NCI-H128 (cell line): ENCODE data around the gene SH3TC1.

Experiments used
- DNase-seq: peaks from one replicate; lab custom pipeline; 2025; ENCODE audit not compliant: unreplicated experiment; lab: John Stamatoyannopoulos, UW

SH3TC1 gene

DNA sequence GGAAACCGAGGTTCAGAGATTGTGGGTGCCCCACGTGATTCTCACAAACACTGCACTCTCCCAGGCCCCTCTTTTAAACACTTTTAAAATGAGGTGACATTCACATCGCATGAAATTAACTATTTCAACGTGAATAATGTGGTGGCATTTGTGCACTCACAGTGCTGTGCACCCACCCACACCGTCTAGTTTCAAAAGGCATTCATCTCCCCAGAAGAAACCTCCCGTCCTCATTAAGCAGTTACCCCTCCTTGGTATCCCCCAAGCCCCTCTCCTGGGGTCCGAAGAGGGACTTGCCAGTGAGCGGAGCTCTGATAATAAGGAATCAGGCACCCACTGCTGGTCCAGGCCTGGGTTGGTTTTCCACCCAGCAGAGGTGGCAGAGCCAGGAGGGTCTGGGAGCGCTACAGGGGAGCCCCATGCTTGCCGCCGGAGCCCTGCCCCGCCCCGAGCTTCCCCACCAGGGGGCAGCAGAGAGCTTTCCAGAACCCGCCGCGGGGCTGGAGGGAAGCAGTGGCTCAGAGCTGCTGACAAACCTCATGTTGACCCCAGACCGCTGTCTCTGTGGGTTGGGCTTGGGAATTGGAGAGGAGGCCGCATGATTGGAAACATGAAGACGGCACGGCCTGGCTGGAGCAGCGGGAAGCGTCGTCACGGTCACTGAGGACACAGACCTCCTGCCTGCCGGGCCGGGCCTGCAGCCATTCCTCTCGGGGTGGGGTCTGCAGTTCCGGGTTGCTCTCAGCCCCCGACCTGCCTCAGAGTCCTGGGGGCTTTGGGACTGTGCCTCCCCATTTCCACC, 43.0 kb downstream of the SH3TC1 start:
- DNase-seq, result peak; percentile 11

DNA sequence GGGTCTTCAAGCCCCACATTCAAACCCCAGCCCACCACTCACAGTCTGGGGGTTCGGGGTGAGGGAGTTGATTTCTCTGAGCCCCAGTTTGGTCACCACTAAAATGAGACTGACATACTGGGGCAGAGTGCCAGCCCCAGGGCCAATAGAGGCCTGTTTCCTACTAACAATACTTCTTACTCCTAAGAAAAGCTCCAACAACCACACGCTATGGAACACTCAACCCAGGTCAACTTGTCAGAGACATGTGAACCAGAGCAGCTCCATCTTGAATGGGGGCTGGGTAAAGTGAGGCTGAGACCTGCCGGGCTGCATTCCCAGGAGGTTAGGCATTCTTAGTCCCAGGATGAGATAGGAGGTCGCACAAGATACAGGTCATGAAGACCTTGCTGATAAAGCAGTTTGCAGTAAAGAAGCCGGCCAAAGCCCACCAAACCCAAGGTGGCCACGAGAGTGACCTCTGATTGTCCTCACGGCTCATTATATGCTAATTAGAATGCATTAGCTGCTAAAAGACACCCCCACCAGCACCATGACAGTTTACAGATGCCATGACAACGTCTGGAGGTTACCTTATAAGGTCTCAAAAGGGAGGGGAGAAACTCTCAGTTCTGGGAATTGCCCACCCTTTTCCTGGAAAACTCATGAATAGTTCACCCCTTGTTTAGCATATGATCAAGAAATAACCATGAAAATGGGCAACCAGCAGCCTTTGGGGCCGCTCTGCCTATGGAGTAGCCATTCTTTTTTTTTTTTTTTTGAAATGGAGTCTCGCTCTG, 43.9 kb downstream of the SH3TC1 start:
- no peak for DNase-seq

DNA sequence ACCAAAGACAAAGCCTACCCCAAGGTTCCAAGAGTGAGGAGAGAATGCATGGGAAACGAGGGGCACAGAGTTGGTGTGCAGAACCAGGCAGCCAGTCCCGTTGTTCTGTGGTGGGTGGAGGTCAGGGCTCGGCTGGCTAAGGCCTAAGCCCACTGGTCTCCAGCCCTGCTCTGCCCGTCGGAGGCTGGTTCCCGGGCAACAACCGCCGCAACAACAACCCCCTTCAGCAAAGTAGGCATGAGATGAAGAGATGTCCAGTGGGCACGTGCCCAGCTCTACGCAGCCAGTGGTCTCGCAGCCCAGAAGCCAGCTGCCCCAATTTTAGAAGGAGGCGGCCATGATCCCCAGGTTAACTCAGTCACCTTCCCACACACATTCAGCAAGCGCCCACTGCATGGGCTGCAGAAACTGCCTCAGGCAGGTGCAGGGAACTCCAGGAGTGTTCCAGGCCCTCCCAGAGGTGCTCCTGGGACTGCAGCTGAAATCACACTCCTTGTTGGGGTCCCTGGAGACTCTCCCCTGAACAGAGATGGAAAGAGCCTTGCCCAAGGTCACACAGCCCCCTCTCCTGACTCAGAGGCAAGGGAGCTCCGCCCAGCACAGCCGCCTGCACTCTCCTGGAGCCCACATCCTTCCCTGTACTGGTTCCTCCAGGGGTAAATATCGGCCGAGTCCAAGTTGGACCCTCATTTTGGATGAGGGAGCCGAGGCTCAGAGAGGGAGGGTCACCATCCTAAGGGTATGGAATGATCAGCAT, 45.1 kb downstream of the SH3TC1 start:
- no peak for DNase-seq

- no peak for DNase-seq
These were observed 45.9 kb downstream of the SH3TC1 start for GRCh38 chr4:8244931-8245460.

DNA sequence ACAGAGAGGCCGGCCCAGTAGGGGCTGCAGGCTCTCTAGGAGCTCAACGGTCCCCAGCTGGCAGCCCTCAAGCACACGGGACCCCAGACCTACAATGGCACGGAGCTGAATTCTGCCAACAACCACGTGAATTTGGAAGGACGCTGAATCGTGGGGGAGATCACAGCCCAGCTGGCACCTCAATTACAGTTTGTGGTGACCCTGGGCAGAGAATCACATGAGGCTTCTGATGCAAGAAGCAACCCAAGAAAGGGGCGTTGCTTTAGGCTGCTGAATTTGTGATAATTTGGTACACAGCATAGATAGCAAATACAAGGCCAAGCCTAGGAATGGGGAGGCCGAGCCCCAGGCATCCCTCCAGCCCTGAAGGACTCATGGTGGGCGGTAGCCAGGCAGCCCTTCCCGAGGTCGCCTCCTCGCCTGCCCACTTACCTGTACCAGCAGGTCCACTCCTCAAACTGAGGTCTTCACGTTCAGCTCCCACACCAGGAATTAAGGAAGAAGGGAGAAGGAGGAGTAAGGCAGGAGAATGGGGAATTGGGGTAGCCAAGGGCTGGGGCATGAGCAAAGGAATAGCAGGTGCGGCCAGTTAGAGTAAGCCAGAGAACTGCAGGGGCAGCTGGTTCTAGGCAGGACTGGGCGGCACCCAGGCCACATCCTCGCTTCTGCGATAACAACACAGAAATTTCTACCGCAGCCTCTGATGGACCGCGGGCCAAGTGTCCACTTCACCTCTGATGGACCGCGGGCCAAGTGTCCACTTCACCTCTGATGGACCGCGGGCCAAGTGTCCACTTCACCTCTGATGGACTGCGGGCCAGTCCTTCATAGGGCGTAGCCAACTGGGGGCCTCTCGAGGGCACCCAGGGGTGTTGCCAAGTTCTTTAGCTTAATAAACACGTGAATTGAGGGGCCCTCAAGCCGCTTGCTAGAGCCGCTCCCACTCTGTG, 47.1 kb downstream of the SH3TC1 start:
- no peak for DNase-seq

GRCh38 chr4:8247047-8247930, 48.2 kb downstream of the SH3TC1 start:
- no peak for DNase-seq

DNA sequence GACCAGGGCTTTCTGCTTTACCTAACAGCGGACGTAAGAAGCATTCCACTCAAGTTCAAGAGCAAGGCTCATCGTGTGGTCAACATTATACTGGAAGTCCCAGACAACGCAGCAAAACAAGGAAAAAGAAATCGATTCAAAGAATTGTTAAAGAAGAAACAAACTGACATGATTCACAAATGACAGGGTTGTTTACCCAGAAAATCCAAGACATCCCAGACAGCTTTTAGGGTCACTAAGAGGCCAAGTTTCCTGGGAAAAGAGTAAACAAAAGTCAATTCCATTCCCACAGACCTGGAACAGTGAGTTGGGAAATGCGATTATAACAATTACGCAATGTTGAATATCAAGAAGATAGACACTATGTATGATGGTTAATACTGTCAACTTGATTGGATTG, 49.0 kb downstream of the SH3TC1 start:
- no peak for DNase-seq

DNA sequence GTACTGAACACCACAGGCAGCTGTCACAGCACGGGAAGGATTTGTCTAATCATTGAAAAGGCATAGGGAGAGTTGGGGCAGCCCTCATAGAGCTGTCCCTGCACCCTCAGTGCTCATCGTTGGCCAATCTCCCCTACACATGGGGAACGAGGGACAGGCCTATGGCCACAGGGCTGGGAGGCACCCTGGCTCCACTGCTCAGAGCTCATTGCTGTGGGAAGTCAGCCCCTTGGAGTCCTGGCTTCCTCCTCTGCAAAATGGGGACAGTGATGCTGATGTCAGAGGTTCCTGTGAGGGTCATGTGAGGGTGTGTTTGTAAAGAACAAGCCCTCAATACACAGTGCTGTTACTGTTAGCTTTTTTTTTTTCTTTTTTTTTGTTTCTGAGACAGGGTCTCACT, 51.1 kb downstream of the SH3TC1 start:
- DNase-seq, result no peak

GRCh38 chr4:8250637-8251036, 51.5 kb downstream of the SH3TC1 start:
- no peak for DNase-seq

GRCh38 chr4:8251110-8251883, 52.2 kb downstream of the SH3TC1 start:
- DNase-seq, result no peak

- DNase-seq, result no peak
These were observed 53.4 kb downstream of the SH3TC1 start for GRCh38 chr4:8252301-8253173.

- no peak for DNase-seq
These were observed 55.0 kb downstream of the SH3TC1 start for GRCh38 chr4:8254076-8254475.

DNA sequence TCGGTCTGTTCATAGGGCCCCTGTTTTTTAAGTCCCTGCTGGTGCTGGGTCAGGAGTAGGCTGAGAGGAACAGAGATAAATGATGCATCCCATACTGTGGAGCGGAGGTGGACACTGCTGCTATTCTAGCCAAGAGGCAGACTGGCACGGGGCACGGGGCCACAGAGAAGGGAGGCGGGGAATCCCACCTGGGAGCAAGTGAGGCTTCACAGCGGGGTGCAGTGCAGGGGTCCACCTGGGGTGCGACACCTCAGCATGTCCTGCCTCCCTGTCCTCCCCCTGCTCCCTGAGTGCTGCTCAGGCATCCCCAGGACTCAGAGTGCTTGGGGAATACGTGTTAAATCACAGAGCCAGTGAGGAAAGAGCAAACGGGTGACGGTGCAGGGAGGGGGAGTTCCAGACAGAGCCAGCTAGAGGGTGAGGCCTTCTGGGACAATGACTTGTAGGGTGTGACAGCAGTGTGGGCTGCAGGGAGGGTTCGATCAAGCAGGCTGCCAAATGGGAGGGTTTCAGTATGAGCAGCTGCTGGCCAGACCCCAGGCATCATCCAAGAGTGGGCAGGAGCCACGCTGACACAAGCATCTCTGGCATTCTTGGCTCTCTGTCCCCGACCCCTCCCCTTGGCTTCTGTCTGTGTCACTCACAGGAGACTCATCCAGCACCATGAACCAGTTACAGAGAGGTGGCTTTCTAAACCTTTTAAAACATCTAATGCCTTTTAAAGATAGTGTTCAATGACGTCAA, 56.8 kb downstream of the SH3TC1 start:
- DNase-seq, result no peak

- no peak for DNase-seq
These were observed 58.8 kb downstream of the SH3TC1 start for GRCh38 chr4:8257854-8258253.

- DNase-seq, result no peak
These were observed 59.6 kb downstream of the SH3TC1 start for GRCh38 chr4:8258552-8259212.

DNA sequence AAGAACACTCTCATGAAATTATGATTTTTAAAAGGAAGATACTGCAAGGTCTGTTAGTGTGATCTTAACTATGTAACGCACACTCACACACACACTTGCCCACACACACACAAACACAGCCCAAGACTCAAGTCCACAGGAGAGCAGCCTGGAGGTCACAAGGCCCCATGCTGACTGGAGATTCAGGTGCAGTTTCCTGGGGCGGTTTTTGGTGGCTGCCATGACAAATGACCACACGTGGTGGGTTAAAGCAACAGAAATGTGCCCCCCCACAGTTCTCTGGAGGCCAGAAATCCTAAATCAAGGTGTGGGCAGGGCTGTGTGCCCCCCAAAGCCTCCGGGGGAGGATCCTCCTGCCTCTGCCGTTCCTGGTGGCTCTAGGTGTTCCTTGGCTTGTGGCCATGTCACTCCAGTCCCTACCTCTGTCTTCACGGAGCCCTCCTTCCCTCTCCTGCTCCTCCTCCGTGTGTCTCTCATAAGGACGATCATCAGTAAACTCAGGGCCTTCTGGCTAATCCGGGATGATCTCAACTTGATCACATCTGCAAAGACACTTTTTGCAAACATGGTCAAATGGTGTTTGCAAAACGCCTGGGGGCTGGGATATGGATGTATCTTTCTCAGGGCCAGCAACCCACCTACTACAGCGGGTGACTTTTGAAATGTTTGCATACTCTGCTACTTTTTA, 60.8 kb downstream of the SH3TC1 start:
- DNase-seq, result no peak
